GM20431 (cell line): ENCODE results near the gene ACOXL.

Experiments used
- in situ Hi-C: fragments of 300-500 bp; cut with MseI, MboI; formaldehyde crosslinking; loops from one replicate; pipeline ENCODE4 v1.15.0; 2020; ENCODE audit warnings: low sequenced_read_pairs; ENCODE audit not compliant: unreplicated experiment

The ACOXL gene

DNA sequence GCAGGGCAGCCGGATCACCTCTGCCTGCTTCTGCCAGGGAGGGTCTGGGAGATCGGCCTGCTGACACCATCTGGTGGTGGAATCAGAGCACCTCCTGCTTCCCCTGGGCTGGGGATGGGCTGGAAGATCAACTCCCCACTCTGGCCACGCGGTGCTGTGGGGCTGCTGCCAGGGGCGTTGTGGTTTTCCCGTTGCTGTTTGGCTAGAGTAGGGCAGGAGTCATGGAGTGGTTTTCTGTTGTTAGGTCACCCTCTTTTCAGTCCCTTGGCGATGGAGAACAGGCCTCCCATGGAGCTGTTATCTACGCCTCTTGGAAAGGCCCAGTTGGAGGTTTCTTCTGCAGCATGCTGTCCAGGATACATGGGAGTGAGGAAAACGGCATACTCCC, 403.5 kb downstream of the ACOXL start:
- in situ Hi-C loops: no loop called here

GRCh38 chr2:111138839-111139238, 406.5 kb downstream of the ACOXL start:
- in situ Hi-C loops: no loop called here

DNA sequence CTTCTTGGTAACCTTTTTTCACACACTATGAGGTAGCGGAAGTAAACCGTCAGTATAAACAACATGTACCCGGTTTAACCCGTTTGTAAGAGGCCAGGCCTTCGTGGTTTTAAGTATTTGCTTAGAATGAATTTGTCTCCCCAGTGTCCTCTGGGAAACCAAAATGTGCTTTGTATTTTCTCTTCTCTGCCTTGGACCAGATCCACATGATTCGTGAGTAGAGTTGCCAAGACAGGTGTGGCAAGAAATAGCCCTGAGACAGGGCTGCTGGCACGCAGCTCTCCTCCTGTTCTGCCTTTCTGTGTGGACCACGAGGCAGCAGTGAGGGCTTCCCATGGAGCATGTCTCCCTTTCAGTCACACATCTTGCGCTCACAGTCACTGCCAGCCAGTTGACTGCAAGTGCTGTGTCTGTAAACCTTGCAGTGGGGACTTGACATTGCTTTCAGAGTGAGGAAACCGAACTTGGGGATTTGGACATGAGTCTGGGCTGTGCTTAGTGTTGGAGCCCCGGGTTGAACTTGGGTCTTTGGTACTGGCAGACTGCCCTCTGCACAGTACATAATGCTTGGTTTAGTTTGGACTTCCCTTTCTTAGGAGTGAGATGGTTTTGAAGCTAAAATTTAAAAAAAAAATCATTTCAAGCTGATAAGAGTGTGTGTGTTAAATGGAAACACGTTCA, 407.4 kb downstream of the ACOXL start:
- in situ Hi-C loops: no loop called here

DNA sequence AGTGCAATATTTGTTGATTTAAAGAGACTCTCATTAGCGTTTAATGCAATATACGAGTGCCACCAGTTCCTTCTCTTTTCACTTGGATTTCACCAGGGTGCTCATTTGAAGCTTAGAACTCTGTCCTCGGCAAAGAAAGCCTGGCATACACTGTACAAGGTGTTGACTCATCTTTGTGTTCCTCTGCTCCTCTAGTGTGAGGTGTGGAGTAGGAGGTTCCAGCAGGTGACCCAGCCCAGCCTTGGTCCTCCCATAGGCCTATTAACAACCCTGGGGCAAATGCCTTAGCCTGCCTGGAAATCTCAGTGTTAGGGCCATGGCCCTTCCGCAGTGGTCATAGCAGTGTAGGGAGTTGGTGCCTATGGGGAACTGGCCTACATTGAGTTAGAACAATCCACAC, 408.4 kb downstream of the ACOXL start:
- in situ Hi-C loops: no loop called here

DNA sequence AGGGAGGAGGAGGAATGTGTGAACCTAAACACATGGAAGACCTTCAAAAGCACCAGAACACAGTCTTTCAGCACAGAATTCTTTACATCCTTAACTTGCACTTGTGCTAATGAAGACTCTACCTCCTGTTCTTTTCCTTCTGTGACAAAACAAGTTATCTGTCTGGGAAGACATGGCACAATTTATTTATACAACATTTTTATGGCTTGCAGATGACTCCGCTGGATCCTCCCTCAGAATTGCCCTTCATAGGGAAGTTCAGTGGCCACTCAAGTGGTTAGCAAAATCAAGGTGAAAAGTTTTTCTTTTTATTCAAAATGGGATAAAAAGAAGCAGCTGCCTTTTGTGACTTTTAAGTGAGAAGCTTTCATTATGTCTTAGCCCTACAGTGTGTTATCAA, 409.7 kb downstream of the ACOXL start:
- in situ Hi-C loops: no loop called here

GRCh38 chr2:111143107-111143842, 410.9 kb downstream of the ACOXL start:
- in situ Hi-C loops: no loop called here

DNA sequence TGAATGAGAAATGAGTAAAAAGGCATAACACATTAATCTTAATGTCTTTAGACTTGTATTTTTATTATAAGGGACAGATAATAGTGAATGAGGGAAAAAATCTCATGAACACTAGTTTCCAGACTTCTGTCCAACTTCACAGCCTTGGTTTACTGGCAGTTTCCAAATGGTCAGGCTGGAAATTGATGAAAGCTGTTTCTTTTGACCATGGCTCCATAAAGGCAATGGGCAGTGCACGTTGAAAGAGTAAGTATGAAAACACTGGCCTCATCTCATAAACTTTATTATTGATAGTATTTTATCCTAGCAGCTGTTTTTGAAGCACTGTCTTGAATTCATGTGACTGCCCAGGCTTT, 411.4 kb downstream of the ACOXL start:
- in situ Hi-C loops: no loop called here

DNA sequence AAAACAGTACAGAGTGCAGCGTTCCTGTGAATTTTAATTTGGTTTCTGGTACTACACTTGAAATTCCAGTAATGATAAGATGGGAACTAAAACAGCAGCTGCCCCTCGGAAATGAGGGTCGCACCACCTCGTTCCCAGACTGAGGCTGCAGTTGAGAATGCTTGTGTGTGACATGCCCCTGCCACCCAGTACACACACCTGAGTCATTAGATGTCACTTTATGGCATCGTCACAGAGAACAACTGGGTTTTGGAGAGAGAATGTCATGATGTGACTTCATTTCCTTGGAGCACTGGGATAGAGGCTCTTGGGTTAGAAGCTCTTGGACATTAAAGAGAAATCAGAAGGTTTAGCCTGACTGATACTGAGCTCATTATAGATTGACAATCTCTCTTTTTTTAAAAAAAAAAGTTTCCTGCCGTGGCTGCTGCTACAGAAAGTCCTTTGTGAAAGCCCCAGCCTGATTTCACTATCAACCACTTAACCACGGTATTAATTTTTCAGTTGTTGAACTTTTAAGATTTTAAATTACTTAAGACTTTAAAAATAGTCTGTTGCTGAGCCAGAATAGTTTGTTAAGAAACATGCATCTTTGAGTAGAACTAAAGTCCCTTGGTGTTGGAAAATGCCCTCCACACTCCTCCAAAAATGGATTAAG, 412.9 kb downstream of the ACOXL start:
- in situ Hi-C loops: no loop called here

- in situ Hi-C loops: no loop called here
Observed at GRCh38 chr2:111145951-111146350, 413.6 kb downstream of the ACOXL start.

DNA sequence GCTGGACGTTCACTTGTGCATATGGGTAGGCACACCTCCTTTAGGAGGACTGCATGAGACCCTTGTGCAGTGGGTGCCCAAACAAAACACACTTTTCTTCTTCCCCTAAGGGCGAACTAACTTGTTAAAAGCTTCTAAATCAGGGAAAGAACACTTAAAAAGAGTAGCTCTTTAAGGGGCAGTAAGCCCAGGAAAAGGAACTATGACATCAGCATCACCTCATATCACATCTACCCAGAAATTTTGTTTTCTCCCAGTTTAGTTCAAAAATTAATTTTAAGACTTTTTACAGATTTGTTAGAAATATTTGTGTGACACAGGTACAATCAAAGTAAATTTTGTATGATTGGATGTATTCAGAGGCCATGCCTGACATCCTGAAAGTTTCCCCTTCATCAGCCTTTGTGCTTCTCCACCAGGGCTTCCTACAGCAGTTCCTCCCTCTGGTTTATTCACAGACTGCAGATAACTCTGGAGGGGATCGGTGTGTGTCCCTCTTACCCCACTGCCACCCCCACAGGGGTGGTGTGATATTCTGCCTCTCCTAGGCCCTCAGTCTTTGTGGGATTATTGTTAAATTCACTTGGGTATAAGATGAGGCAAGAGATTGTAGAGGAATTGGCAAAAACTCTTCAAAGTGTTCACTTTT, 416.0 kb downstream of the ACOXL start:
- in situ Hi-C loops: no loop called here

DNA sequence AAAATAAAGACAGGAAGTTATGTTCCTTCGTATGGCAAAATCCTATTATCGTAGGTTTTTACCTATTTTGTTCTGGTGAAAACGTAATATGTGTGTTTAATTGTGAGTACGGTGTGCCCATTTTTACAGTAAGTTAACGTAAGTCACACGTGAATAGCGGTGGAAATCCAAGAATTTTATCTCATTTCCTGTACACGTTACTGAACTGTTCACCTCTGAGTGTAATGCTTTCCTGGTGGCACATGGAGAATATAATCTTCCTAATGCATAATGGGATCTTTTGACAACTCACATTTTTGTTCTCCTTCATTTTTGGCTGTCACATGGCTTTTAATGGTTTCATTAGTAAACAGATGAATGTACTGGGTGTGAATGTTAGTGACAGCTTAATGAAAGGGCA, 416.6 kb downstream of the ACOXL start:
- in situ Hi-C loops: no loop called here

- in situ Hi-C loops: no loop called here
Observed at GRCh38 chr2:111149882-111150455, 417.6 kb downstream of the ACOXL start.

GRCh38 chr2:111154758-111155157, 422.4 kb downstream of the ACOXL start:
- in situ Hi-C loops: no loop called here

DNA sequence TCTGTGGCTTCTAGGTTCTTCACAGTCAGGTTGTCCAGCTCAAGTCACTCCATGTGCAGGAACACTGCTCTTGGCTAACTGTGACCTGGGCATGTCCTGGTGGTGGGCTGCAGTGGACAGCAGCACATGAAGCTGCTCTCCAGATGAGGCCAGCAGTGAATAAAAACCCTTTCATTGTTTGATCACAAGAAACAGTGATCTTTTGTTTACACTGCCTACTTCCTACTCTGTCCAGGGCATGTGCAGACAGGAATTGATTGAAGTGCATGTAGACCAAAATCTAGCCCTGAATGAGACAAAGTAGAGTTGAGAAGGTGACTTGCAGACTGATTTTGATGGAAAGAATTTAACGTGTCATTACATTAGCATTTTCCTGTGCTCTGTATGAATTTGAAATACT, 423.2 kb downstream of the ACOXL start:
- in situ Hi-C loops: no loop called here

DNA sequence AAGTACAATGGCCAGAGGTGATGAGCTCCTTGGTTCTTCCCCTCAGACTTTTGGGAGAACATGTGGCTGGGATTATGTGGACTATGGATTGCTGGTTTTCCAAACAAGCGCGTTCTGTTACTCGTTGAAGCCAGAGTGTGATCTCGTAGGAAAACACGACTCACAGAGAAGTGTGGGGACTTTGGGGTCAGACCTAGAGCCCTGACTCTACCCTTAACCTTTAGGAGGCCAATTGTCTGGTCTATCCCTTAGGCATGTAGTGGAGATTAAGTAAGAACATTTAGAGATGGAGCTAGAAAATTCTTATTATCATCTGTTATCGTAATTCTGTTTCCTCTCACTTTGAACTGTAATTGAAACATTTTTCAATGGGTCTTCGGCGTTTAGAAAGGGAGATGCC, 424.2 kb downstream of the ACOXL start:
- in situ Hi-C loops: no loop called here

GRCh38 chr2:111157071-111157661, 424.8 kb downstream of the ACOXL start:
- in situ Hi-C loops: no loop called here

GRCh38 chr2:111157798-111158197, 425.4 kb downstream of the ACOXL start:
- in situ Hi-C loops: no loop called here

GRCh38 chr2:111159641-111160040, 427.3 kb downstream of the ACOXL start:
- in situ Hi-C loops: no loop called here

DNA sequence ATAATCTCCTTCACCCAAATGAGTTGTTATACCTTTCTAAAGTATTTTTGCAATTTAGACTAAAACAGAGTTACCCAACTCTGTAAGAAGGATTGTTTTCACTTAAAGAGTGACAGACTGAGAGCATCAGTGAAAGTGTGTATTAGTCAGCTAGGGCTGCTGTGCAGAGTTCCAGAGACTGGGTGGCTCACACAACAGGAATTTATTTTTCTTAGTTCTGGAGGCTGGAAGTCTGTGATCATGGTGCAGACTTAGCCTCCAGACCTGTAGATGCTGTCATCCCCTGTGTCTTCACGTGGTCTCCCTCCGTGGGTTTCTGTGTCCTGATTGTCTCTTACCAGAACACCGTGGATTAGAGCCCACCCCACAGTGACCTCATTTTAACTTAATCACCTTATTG, 428.4 kb downstream of the ACOXL start:
- in situ Hi-C loops: no loop called here

- in situ Hi-C loops: no loop called here
Observed at GRCh38 chr2:111161971-111162370, 429.6 kb downstream of the ACOXL start.
